HL-60 (cell line): ENCODE results near the gene GRK1.

Source experiments
- POLR2AphosphoS5 ChIP-seq: IDR thresholded peaks from 2 replicates; pipeline ENCODE4 v1.6.1; 2012; ENCODE audit warnings: low read depth
- TF ChIP-seq, protein P1 (sequence below): IDR thresholded peaks from 2 replicates; pipeline ENCODE4 v1.6.1; 2012; ENCODE audit warnings: low read depth; ENCODE audit not compliant: insufficient replicate concordance
- TF ChIP-seq, protein P2 (sequence below): IDR thresholded peaks from one replicate; pipeline ENCODE4 v1.5.1; 2011; ENCODE audit warnings: low read length, control low read depth, inconsistent platforms; ENCODE audit not compliant: insufficient read depth

DNA sequence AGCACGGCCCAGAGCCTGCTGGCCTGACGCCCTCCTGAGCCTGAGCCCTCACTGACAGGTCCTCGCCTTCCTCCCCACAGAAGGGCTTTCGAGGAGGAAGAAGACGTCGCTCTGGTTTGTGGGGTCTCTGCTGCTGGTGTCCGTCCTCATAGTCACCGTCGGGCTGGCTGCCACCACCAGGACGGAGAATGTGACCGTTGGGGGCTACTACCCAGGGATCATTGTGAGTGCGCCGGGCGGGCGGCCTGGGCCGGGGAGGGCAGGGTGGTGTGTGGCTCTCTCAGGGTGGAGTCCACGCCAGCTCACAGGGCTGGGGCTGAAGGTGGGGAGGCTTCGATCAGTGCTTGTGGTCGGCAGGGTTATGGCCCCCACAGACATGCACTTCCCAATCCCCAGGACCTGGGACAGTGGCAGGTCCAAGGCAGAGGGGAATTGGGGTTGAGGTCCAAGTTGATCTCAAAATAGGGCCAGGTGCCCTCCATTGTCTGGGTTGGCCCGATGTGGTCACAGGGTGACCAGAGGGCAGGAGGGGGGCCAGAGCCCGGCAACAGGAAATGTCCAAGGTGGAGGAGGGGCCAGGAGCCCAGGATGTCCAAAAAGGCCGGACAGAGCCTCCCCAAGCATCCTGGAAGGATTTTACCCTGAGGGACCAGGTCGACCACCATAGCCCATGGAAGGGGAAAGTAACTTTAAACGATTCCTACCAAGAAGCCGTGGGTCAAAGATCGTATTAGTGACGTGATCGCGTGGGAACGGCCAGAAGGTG lies 99.2 kb downstream of the GRK1 start:
- TF ChIP-seq, protein P1, sequence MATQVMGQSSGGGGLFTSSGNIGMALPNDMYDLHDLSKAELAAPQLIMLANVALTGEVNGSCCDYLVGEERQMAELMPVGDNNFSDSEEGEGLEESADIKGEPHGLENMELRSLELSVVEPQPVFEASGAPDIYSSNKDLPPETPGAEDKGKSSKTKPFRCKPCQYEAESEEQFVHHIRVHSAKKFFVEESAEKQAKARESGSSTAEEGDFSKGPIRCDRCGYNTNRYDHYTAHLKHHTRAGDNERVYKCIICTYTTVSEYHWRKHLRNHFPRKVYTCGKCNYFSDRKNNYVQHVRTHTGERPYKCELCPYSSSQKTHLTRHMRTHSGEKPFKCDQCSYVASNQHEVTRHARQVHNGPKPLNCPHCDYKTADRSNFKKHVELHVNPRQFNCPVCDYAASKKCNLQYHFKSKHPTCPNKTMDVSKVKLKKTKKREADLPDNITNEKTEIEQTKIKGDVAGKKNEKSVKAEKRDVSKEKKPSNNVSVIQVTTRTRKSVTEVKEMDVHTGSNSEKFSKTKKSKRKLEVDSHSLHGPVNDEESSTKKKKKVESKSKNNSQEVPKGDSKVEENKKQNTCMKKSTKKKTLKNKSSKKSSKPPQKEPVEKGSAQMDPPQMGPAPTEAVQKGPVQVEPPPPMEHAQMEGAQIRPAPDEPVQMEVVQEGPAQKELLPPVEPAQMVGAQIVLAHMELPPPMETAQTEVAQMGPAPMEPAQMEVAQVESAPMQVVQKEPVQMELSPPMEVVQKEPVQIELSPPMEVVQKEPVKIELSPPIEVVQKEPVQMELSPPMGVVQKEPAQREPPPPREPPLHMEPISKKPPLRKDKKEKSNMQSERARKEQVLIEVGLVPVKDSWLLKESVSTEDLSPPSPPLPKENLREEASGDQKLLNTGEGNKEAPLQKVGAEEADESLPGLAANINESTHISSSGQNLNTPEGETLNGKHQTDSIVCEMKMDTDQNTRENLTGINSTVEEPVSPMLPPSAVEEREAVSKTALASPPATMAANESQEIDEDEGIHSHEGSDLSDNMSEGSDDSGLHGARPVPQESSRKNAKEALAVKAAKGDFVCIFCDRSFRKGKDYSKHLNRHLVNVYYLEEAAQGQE, result no peak
- TF ChIP-seq POLR2AphosphoS5, result no peak
- TF ChIP-seq, protein P2, sequence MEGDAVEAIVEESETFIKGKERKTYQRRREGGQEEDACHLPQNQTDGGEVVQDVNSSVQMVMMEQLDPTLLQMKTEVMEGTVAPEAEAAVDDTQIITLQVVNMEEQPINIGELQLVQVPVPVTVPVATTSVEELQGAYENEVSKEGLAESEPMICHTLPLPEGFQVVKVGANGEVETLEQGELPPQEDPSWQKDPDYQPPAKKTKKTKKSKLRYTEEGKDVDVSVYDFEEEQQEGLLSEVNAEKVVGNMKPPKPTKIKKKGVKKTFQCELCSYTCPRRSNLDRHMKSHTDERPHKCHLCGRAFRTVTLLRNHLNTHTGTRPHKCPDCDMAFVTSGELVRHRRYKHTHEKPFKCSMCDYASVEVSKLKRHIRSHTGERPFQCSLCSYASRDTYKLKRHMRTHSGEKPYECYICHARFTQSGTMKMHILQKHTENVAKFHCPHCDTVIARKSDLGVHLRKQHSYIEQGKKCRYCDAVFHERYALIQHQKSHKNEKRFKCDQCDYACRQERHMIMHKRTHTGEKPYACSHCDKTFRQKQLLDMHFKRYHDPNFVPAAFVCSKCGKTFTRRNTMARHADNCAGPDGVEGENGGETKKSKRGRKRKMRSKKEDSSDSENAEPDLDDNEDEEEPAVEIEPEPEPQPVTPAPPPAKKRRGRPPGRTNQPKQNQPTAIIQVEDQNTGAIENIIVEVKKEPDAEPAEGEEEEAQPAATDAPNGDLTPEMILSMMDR, result no peak
